ENCODE results near the gene PAM.
"Not testable (repeated sequence)": the region's sequence is repeated elsewhere in the genome, so short reads cannot be mapped to it uniquely, and the experiment has no call there.

The PAM gene

DNA sequence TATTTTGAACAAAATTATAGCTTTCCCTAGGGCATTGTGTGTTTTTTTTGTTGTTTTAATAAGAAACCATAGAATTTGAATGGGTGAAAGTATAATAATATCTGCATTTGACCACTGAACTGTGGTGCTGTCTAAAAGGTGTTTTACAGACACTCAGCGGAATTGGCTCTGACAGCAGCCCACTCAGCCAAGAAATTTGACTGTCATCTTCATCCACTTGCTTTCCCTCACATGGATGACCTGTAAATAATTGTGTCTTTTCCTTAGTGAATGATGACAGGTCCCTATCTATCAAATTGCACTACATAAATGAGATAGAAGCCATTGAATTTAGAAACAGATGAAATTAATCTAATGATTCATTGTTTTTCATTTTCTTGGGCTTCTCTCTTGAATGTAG is 150.0 kb downstream of the PAM start:
- DNase-seq: no peak

DNA sequence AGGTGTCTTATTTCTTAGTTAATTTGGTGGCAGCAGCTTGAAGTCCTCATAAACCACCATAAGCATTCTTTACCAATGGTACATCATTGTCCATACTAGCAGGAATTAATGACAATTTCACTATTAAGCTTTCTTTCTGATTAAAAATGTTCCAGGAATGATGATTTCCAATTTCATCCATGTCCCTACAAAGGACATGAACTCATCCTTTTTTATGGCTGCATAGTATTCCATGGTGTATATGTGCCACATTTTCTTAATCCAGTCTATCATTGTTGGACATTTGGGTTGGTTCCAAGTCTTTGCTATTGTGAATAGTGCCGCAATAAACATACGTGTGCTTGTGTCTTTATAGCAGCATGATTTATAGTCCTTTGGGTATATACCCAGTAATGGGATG is 152.0 kb downstream of the PAM start:
- DNase-seq: not testable (repeated sequence)

DNA sequence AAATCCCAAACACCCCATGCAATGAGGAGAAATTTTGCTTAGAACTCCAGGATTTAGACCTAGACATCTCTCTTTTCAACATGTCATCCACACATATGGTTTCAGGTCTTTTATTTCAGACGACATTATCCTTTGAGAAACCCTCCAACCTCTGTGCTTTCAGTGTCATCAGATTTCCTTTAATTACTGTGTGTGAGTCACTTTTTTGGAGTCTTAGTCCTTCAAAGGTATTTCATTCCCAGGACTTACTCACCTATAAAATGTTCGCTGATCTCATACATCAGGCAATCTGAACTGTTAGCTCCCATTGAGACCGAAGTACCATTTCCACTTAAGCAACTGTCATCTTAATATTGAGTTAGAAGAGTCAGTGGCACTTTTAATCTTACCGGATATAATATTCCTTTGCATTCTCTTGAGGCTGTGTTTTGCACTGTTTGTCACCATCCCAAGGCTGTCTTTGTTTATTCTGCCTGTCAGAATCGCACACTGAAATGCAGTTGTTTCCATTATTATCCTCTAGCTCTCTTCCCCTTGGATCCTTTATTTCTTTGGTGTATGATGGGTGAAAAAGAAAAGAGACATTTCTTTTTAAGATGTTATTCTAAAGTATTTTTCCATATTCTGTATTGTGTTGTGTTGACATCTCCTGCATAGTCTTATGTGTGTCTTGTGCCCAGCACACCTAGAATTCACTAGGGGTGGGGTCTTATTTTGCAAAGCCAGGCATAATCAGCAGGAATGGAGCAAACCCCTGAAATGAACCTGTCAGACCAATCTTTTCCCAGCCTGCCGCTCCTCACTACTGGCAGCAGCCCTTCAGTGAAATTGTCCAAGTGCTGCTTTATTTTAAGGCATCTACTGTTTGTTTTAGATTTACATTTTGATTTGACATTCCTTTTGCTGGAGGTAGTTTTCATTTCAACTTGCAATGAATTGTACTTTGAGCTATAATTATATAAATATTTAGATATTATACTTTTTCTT is 155.4 kb downstream of the PAM start:
- DNase-seq: no peak

DNA sequence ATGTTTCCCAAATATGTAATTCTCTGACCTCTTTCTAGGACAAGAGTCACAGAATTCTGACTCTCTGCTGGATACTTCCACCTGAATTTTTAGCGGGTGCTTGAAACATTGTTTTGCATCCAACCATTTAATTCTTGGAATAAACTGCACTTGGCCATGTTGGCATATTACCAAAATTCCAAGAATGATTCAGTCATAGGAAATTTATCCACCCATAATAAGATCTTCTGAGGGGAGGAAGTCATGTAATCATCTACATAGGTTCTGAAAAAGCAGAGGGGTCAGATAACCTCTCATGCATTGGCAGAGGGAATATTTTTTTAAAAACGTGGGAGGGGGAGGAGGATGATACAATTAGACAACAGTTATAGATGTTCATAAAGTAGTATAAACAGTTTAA is 156.9 kb downstream of the PAM start:
- DNase-seq: no peak

DNA sequence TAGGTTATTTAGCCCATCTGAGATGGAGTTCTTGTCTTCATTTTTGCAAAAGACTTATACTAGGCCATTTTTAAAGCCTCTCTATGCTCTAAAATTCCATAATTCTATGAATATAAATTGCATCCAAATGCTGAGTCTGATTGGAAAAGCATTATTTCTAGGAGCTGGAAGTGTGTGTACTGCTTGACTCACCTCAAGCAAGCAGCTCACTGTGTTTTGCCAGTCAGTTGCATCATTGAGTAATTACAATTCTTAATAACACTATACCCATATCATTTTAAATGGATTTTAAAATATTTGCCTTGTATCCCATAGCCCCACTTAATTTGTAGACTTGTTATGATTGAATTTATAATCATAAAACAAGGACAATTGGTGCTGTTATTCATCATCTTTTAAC is 161.0 kb downstream of the PAM start:
- DNase-seq: no peak

DNA sequence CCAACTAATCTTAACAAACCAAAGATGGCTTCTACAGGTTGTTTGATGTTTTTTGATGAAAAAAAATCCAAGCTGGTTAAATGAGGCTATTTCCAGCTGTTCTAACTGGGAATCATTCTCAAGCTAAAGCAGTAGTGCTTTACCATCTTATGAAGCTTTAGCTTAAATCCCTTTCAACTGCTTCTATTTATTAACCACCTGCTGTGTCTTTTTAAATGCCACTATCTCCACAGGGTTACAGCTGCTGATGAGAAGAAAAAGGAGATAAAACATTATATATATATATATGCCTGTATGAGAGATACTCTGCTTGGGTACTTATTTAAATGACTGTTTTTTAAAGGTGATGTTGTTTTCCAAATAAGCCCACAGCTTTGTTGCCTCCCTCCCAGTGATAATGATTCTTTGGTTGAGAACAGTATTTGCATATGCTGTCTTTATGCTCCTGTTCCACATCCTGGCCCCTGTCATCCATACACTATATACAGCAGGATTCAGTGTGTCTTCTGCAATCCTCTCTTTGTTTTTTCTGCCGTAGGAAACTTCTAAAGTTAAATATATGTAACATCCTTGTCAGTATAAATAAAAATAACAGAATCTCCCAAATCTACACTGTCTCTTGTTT is 164.0 kb downstream of the PAM start:
- DNase-seq: no peak

DNA sequence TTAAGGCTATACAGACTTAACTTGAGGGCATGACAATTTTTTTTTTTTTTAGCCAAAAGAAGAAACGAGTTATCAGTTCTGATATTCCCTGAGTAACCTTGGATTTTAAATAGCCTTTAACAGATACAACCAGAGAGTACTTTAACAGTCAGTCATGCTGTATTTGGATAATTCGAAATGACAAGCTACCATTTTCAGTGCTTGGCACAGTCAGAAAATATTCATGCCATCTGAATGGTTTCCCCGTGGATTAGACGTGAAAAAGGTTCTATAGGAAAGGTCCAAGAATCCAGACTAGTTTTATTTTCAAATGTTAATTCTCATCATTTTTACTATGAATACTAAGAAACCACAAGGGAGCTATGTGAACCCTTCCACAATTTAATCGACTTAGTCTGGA is 165.7 kb downstream of the PAM start:
- no peak for DNase-seq

DNA sequence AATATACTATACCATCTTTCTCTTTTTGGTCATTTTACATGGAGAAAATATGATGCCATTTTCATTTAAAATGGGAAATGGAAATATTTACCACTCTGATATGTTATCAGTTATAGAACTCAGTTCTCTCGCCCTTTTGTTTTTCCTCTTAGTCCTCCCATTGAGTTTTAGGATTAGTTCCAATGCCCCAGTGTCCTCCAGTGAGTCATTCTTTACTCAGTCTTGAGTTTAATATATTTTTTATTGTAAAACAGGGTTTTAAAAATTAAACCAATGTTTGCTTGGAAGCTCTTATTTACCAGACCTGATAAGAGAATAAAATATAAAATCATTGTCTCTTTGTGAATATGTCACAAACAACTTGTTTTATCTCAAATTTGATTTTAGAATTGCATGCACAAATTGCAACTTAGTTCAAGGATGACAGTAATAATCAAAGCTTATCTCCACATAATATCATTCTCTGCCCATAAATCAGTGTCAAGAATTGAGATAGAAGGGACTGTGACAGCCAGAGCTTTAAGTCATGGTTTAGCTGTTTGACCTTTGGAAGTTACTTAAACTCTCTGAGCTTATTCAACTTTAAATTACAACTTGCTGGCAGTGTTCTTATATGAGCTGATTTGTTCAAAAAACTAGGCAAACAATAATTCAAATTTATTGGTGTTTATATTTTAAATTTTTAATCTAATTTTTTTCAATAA is 166.4 kb downstream of the PAM start:
- no peak for DNase-seq

DNA sequence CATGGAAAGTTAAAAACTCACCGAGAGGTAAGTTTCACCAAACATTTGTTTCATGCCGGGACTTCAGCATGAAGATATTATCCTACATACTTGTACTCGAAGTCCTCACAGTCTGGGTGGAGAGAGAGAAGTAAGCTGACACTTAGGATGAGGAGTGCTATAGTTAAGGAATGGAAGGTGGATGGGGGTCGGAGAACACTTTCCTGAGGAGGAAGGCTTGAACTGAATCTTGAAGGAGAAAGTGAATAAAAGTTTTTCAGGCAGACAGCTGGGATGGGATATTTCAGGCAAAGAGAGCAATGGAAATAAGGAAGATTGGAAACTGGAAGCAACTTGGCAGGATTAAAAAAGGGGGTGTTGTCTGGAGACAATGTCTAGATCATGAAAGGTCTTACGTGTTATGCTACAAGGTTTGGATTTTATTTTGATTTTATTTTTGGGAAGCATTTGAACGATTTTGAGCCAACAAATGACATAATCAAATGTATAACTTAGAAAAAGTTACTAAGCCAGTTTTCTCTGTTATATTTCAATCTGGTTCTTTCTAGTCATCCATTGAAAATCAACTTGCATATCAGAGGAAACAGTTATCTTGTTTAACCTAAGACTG is 167.1 kb downstream of the PAM start:
- DNase-seq: no peak

DNA sequence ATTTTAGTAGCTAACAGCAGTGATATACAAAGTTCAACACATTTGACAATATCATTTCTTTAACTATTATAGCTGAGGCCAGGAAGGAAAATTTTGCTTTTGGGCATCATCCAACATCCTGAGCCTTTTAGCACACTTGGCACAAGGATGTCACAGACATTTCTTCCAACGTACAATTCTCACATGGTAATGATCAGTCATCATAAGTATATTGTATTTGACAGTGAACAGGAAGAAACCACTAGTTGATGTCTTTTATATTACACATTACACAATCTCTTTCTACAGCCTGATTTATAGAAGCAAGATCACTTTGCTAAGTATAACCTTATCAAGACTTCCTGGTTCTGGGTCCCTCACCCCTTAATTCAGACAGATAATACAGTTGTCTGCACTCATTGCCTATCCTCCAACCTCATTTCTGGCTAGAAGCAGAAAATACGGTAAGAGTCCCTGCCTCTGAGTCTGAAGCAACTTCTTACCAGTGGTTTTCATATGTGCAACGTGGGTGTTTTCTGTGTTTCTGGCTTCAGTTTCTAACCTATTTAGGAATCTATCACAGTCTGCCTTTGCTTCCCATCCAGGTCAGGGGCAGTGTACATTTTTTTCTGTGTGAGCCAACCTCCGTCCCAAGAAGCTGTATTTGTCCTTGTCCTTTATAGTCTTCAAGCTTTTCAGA is 167.8 kb downstream of the PAM start:
- no peak for DNase-seq

DNA sequence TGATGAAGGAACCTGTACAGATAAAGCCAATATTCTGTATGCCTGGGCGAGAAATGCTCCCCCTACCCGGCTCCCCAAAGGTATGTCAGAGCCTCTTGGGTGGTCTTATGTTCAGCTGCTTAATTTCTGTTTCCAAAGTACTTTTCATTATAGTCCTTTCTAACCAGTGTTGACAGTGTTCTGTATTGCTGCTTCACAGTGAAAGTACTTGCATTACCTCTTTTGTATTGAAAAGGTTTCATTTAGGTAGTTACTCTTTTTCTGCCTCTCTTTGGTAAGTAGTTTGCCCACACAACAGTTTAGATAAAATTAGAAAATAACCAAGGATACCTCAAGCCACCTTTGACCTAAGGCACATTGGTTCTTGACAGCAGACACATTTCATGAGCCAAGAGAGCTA is 169.9 kb downstream of the PAM start:
- no peak for DNase-seq

DNA sequence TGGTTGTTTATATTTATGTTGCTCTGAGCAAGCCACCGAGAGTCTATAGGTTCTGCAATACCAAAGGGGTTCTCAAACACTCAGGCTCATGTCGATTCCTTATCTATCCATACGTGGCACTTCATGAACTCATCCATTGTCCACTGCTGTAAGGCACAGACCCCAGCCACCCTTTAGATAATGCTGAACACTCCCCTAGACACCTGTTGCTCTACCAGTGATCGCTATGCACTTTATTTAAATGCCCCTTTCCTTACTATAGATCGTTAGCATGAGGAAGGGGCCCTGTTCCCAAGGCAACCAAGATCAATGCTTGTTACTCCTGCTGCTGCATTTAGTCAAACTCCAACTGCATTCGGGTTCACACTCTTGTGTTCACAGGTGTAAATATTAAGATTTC is 171.9 kb downstream of the PAM start:
- no peak for DNase-seq

DNA sequence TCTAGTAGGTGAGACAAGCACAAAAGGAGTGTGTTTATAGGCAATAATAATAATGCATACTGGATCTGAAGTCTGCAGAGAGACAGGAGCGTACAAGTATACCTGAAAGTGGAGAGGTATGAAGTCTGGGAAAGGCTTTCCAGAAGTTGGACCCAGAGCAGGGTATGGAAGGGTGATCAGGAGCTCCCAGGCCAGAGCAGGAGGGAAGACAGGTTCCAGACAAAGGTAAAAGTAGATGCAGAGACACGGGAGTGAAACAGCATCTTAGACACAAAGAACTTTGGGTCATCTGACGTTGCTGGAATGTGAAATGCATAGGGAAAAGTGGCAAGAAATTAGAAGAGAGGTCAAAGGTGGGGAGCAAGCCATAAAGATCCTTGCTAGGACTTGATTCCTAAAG is 175.1 kb downstream of the PAM start:
- DNase-seq: no peak

DNA sequence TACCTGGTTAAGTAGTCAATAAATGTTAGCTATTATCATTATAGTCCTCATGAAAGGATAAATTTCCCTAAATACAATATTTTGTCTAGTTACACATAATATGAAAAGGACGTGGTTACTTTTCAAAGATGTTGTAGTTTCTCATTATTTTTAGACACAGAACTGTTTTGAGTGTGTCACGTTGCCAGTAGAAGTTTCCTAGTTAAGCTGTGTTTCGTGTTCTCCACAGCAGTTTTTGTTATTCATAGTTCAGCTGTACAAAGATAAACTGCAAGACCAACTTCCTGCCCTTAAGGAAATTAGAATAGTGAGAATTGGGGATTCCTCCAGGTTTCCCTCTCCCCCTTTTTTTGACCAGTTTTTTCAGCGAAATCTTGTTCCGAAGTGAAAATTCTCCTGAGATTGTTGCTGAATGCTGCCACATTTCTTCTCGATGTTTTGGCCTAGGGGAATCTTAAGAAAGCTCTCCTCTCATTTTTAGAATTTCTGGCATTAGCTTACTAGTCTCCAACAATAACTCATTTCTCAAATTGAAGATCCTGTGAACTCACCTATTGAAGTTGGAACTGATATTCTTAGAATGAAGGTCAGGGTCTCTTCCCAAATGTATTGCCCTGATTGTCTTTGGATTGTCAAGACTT is 176.1 kb downstream of the PAM start:
- DNase-seq: no peak

DNA sequence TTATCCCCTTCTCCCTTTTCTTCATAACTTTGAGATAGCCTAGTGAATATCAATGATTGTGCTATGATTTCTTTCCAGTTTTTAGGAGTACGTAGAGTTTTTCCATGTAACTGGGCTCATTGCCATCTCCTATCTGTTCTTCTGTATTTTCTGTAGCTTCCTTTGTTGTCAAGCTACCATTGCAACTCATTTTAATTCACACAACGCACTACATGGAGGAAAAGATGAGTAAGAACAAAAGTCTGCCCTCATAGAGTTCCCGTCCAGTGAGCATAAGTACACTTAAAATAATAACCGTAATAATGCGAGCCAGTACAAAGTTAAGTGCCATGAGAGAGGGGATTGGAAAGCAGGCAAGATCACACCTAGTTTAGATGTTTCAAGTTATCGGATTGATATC is 177.7 kb downstream of the PAM start:
- DNase-seq: no peak

DNA sequence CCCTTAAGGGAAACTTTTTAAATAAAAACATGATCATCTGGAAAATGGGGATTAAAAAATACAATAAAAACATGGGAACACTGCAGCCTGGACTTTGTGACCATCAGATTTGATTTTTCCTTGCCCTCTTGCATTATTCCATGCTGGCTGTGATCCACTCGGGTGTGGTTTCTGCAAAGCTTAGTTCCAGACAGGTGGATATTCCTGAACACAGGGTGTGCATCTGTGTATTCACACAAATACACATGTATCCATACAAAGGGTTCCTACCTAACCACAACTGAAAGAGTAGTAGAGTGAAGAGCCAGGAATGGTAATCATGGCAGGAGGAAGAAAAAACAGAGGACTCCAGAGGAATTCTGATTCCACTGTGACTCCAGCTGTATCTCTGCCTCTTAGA is 178.2 kb downstream of the PAM start:
- DNase-seq: no peak

DNA sequence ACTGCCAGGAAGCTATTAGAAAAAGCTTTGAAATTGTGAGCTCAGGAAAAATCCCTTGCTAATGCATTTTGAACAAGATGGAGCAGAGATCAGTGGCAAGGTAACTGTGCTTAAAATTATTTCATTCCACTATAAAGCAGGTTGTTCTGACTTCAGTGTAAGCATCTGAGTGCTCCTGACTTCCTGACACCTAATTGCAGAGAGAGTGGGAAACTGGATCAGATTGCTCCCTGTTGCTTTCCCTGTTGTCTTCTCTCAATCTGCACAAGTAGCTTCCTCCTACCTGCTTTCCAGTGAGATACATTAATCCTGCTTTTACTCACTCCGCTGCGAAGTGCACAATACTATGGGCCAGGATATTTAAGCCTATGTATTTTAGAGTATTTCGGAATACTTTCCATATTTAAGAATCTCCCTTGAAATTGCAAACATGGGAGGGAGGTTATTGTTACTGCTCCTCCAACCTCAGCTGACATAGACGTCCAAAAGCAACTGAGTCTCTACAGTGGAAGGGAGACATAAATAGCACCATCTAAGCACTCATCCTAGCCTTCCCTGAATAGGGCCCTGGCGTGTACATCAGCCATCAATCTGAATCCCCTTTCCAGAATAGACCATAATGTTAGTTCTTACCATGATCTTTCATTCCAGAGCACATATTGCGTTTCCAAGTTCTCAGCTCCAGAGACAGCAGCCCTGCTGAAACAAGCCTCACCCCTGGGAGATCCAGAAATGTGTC is 178.8 kb downstream of the PAM start:
- DNase-seq: no peak

DNA sequence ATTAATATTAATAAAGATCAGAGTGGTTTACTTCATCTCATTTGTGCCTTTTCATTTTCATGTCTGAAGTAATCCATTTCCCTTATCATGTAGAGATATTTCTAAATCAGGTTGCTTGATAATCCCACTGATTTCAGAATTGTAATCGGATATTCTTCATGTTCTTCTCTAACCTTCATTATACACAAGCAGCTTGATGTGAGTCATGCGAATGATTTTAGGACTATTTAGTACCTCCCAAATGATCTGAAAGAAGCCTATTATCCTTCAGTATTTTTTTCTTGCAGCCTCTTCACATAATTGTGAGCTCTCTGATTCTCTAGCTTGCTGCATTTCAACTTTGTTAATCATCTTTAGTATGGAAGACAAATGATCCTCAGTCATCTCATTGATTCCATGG is 182.8 kb downstream of the PAM start:
- DNase-seq: no peak

DNA sequence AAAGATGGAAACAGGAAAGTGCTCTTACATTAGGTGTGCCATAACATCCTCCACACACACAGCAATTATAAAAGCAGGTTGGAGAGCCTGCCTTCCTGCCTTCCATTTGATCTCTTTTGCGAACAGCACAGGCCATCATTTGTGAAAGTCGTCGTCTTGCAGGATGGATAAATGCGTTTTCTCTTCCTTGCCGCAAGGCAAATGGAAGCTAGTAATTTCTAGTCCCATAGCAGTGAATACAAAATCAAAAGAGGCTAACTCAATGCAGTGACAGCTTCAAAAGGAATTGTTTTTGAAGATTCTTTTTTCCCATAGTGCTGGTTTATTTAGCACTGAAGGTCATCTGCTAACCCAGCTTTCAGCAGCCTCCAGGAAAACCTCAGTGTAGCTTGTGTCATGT is 186.0 kb downstream of the PAM start:
- no peak for DNase-seq

DNA sequence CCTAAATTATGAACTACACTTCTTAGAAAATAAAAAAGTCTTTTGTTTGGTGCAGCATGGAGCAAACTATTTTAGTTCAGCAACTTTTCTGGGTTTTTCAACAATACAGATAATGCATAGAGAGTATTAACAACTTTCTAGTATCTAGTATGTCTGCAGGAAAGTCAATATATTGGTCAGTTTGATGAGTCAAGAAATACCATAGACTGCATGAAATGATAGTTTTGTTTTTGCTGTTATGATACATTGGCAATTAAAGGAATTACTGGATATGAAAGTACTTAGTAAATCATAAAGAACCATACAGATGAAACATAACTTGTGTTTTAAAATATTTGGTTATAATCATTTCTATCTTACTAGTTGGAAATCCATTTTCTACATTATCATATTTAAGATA is 191.3 kb downstream of the PAM start:
- DNase-seq: no peak

DNA sequence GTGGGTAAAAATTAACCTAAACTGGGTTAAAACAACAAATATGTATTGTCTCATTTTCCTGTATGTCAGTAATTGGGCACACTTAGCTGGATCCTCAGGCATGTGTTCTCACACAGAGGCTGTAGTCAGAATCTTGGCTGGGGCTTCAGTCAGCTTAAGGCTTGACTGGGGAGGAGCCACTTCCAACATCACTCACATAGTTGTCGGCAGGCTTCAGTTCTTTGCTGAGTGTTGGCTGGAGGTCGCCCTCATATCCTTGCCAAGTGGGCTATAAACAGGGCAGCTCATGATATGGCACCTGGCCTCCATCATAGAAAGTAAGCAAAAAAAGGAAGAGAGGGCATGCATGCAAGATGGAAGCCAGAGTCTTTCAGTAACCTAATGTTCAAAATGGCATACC is 191.9 kb downstream of the PAM start:
- no peak for DNase-seq

DNA sequence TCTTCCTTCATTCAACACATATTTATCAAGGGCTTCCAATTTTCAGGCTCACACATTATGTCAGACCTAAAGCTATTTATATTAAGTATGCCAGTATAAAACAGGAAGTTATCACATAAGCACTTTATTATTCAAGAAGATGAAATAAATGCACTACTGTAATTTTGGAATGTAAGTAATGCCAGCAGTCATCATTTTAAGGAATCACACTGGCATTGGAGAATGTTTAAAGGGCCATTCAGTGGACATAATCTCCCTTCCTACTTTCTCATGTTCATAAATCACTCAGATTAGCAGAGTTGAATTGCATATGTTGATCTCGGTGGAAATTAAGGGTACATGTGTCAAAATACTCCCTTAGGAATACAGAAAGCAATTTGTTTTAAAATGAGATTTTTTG is 200.4 kb downstream of the PAM start:
- DNase-seq: no peak

Measured in CD4-positive, alpha-beta T cell treated with Interleukin-15 for 1 hour (primary cell).